22Rv1 (cell line): ENCODE data around the gene RFPL3.

Source experiments
- CTCF ChIP-seq: fragments of 450-650 bp; IDR thresholded peaks from 2 replicates; pipeline ENCODE4 v1.5.1; 2017; ENCODE audit warnings: mild to moderate bottlenecking
- ZFX ChIP-seq: fragments of 450-650 bp; IDR thresholded peaks from 2 replicates; pipeline ENCODE4 v1.6.1; 2017; ENCODE audit warnings: antibody characterized with exemption, borderline replicate concordance

- TF ChIP-seq CTCF (no peak), ZFX (no peak)
Measured at GRCh38 chr22:32361257-32361656, 3.6 kb downstream of the RFPL3 start.
